ENCODE results near the gene CDKN1A. TPM values are rescaled to one million over a fixed set of nuclear protein-coding genes. Genes with fewer than 3 reads are reported as not detected.

Gene CDKN1A
- total RNA-seq, 1 experiment from 2014 or later: 75.1 TPM

DNA sequence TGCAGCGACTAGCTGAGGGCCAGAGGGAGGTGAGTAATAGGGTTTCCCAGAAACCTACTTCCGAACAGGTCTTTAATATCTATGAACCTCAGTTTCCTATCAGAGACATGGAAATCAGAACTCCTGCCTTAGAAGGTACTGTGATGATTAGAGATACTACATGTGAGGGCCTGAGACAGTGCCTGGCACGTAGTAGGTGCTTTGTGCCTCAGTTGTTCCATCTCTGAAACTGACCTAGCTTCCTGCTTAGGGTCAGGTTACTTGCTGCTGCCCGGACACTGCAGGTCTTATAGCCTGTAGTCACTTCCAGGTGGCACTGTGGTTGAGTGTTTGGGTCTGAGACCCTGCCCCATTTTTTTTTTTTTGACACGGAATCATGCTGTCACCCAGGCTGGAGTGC is 40.0 kb downstream of the CDKN1A start (continued):
- TF ChIP-seq, protein P1, sequence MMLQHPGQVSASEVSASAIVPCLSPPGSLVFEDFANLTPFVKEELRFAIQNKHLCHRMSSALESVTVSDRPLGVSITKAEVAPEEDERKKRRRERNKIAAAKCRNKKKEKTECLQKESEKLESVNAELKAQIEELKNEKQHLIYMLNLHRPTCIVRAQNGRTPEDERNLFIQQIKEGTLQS (CRISPR knock-in tag; conservative IDR thresholded peaks at IDR 0.05): no peak
- TF ChIP-seq, protein P2, sequence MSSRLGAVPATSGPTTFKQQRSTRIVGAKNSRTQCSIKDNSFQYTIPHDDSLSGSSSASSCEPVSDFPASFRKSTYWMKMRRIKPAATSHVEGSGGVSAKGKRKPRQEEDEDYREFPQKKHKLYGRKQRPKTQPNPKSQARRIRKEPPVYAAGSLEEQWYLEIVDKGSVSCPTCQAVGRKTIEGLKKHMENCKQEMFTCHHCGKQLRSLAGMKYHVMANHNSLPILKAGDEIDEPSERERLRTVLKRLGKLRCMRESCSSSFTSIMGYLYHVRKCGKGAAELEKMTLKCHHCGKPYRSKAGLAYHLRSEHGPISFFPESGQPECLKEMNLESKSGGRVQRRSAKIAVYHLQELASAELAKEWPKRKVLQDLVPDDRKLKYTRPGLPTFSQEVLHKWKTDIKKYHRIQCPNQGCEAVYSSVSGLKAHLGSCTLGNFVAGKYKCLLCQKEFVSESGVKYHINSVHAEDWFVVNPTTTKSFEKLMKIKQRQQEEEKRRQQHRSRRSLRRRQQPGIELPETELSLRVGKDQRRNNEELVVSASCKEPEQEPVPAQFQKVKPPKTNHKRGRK (CRISPR knock-in tag; IDR thresholded peaks at IDR 0.05; ENCODE audit: borderline replicate concordance): no peak
- TF ChIP-seq ATF1 (CRISPR knock-in tag; IDR thresholded peaks at IDR 0.05): no peak
- no peak for TF ChIP-seq ZBTB21 (CRISPR knock-in tag; IDR thresholded peaks at IDR 0.05; ENCODE audit: borderline replicate concordance)
- no peak for TF ChIP-seq CTCF (IDR thresholded peaks at IDR 0.05)
- TF ChIP-seq GRHL2 (CRISPR knock-in tag; IDR thresholded peaks at IDR 0.05; ENCODE audit: insufficient replicate concordance, severe bottlenecking): no peak
- TF ChIP-seq, protein P3, sequence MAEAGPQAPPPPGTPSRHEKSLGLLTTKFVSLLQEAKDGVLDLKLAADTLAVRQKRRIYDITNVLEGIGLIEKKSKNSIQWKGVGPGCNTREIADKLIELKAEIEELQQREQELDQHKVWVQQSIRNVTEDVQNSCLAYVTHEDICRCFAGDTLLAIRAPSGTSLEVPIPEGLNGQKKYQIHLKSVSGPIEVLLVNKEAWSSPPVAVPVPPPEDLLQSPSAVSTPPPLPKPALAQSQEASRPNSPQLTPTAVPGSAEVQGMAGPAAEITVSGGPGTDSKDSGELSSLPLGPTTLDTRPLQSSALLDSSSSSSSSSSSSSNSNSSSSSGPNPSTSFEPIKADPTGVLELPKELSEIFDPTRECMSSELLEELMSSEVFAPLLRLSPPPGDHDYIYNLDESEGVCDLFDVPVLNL (CRISPR knock-in tag; IDR thresholded peaks at IDR 0.05; ENCODE audit: borderline replicate concordance, low read depth): no peak
- TF ChIP-seq, protein P4, sequence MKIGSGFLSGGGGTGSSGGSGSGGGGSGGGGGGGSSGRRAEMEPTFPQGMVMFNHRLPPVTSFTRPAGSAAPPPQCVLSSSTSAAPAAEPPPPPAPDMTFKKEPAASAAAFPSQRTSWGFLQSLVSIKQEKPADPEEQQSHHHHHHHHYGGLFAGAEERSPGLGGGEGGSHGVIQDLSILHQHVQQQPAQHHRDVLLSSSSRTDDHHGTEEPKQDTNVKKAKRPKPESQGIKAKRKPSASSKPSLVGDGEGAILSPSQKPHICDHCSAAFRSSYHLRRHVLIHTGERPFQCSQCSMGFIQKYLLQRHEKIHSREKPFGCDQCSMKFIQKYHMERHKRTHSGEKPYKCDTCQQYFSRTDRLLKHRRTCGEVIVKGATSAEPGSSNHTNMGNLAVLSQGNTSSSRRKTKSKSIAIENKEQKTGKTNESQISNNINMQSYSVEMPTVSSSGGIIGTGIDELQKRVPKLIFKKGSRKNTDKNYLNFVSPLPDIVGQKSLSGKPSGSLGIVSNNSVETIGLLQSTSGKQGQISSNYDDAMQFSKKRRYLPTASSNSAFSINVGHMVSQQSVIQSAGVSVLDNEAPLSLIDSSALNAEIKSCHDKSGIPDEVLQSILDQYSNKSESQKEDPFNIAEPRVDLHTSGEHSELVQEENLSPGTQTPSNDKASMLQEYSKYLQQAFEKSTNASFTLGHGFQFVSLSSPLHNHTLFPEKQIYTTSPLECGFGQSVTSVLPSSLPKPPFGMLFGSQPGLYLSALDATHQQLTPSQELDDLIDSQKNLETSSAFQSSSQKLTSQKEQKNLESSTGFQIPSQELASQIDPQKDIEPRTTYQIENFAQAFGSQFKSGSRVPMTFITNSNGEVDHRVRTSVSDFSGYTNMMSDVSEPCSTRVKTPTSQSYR (CRISPR knock-in tag; IDR thresholded peaks at IDR 0.05): no peak
- no peak for TF ChIP-seq PRRX2 (CRISPR knock-in tag; IDR thresholded peaks at IDR 0.05)
- no peak for TF ChIP-seq ZNF232 (CRISPR knock-in tag; IDR thresholded peaks at IDR 0.05)
- no peak for TF ChIP-seq ESRRA (CRISPR knock-in tag; IDR thresholded peaks at IDR 0.05; ENCODE audit: borderline replicate concordance)
- no peak for TF ChIP-seq ZNF671 (CRISPR knock-in tag; IDR thresholded peaks at IDR 0.05)

- H3K9me3 Mint-ChIP-seq: no peaks in the 10 kb centered on the region
- H3K27ac Mint-ChIP-seq: no peak overlapping the region
- ATAC-seq: no peak
Observed at GRCh38 chr6:36719126-36719525, 40.6 kb downstream of the CDKN1A start.

More at GRCh38 chr6:36719126-36719525, 40.6 kb downstream of the CDKN1A start:
- no peak for DNase-seq (ENCODE audit: low spot score)
- ChIA-PET CTCF (interaction anchor here (1.0 to 1.6 kb wide), 2 partner anchors 104 kb away, joined by 3 to 7 read pairs; no protein-coding TSS in a partner anchor), POLR2A (interaction anchor here (1.0 kb wide), 1 partner anchor 15 kb away, joined by 3 read pairs; no protein-coding TSS in a partner anchor)
- H3K27me3 Mint-ChIP-seq (ENCODE audit: low read depth): no peaks in the 10 kb centered on the region
- no peak for TF ChIP-seq ATF1 (CRISPR knock-in tag; IDR thresholded peaks at IDR 0.05)
- no peak for TF ChIP-seq TP53 (CRISPR knock-in tag; IDR thresholded peaks at IDR 0.05)
- TF ChIP-seq TCF7 (CRISPR knock-in tag; IDR thresholded peaks at IDR 0.05; ENCODE audit: low read depth): no peak
- TF ChIP-seq ZNF219 (CRISPR knock-in tag; IDR thresholded peaks at IDR 0.05; ENCODE audit: borderline replicate concordance): no peak
- 0 out of 2 replicates have a peak, but pooled peaks have one; percentile 11 for TF ChIP-seq CTCF (IDR thresholded peaks at IDR 0.05)
- TF ChIP-seq NR2C2 (CRISPR knock-in tag; IDR thresholded peaks at IDR 0.05): no peak
- TF ChIP-seq, protein P5, sequence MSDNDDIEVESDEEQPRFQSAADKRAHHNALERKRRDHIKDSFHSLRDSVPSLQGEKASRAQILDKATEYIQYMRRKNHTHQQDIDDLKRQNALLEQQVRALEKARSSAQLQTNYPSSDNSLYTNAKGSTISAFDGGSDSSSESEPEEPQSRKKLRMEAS (CRISPR knock-in tag; IDR thresholded peaks at IDR 0.05): no peak
- TF ChIP-seq, protein P6, sequence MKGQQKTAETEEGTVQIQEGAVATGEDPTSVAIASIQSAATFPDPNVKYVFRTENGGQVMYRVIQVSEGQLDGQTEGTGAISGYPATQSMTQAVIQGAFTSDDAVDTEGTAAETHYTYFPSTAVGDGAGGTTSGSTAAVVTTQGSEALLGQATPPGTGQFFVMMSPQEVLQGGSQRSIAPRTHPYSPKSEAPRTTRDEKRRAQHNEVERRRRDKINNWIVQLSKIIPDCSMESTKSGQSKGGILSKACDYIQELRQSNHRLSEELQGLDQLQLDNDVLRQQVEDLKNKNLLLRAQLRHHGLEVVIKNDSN (CRISPR knock-in tag; IDR thresholded peaks at IDR 0.05): no peak
- H3K36me3 Mint-ChIP-seq: no peaks in the 10 kb centered on the region
- H3K4me1 Mint-ChIP-seq: no peaks in the 10 kb centered on the region
- no peak overlapping the region for H3K4me3 Mint-ChIP-seq

Measured in WTC11 (cell line).